CMK (cell line): ENCODE data around the gene CFAP157.
"Not testable (repeated sequence)": the region's sequence is repeated elsewhere in the genome, so short reads cannot be mapped to it uniquely, and the experiment has no call there.

ENCODE experiments used
- DNase-seq: peaks from one replicate; pipeline ENCODE4 v3.0.0-alpha.2; 2010; ENCODE audit warnings: low read depth

CFAP157 gene

DNA sequence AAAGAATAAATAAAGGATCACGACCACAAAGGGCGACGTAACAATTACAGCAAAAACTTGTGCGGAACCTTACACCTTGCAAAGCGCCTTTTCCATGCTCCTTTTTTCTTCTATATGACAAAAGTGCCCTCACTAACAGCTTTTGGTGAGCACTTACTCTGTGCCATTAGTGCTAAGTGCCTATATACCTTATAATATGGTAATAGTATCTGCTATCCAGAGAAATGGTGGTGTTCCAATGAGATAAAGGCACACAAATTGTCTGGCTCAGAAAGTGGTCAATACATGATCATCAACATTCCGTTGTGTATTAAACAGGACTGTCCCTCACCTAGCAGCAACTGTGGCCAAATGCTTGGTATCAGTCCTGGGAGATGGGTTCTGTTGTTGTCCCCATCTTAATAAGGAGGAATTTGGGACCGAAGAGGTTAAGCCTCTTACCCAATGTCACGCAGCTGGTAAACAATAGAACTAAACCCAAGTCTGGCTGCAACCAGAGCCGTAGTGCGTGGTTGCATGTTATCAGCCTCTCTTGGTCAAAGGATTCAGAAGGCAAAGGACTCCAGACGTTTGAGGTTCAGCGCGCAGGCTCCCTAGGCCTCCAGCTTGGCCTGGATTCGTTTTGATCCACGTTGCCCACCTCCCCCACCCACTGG, 28.9 kb downstream of the CFAP157 start:
- DNase-seq, result no peak

DNA sequence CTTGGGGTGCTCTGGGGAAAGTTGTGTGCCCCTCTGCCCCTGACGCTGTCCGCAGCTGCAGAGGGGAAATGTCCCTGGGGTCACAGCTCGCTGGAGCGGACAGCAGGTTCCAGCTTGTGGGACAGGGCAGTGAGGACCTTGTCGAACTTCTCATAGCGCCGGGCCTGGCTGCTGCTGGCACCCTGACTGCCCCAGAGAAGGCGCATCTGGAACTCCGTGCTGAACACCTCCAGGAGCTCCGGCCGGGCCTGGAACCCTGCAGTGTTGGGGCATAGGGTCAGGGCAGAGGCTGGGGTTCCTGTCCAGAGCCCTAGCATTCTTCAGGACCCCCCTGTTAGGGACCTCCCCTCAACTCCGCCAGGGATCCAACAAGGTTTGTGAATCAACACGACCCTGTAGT, 31.9 kb downstream of the CFAP157 start:
- no peak for DNase-seq

DNA sequence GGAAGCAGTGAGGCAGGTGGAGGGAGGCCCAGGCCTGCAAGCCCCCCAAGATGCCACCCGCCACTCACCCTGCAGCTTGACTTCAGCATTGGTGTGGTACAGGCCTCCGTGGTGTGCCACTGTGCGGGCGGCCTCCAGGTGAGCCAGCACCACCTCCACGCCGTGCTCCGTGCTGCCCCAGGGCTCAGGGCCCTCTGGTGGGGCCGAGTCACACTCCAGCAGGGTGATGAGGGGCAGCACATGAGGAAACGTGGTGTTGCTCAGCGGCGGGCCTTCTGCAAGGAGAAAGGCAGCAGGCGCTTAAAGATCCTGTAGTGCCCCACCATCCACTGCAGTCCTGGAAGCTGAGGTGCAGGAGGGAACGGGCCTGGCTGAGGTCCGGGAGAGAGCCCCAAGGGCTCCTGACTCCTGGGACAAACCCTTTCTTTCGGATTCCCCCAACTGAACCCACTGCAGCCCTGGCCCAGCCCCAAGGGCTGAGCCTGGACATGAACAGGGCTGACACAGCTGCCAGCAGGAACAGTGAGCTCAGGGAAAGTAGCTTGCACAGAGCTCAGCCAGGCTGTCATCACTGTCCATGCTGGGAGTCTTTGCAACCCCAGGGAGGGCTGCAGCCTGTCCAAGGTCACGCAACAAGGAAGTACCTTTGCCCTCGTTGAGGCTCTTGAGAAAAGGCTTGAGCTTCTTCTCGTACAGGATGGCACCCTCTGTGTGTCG, 33.0 kb downstream of the CFAP157 start:
- no peak for DNase-seq

DNA sequence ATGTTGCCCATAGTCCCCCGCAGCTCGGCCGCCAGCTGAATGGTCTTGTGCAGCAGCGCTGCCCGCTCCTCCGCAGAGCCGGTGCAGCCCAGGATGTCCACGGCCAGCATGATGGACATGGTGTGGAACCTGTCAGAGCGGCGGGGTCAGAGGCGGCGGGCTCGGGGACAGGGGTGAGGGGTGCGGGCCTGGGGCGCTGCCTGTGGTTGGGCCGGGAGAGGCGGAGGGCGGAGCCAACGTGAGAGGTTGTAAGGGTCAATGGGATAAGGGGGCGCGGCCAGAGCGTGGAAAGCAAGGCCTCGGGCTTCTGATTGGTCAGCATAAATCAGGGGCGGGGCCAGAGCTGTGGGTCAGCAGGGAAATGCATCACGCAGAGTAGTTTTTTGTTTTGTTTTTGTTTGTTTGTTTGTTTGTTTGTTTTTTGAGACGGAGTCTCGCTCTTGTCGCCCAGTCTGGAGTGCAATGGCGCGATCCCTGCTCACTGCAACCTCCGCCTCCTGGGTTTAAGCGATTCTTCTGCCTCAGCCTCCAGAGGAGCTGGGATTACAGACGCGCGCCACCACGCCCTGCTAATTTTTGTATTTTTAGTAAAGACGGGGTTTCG, 35.1 kb downstream of the CFAP157 start:
- DNase-seq, result no peak

DNA sequence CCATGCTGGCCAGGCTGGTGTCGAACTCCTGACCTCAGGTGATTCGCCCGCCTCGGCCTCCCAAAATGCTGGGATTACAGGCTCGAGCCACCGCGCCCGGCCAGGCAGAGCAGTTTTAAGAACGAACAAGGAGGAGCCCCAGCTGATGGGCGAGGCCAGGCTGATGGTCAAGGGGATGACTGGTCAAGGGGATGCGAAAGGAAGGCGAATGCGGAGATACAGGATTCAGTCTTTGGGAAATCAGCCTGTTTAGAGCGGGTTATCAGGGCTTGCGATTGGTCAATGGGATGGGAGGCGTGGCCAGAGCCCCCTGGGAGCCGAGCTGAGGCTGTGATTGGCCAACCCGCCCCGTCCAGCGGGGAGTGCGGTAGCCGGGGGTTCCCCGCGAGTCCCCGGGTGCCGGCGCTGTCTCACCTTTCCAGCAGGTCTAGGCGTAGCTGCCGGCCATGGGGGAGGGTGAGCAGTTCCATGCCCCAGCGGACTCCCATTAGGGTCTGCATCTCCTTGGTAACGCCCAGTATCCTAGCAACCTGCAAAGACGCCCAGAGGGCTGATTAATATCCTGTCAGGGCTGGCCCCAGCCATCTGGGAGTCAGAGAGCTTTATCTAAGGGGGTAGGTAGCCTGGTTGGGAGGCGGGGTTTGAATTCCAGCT, 35.8 kb downstream of the CFAP157 start:
- DNase-seq, result no peak

DNA sequence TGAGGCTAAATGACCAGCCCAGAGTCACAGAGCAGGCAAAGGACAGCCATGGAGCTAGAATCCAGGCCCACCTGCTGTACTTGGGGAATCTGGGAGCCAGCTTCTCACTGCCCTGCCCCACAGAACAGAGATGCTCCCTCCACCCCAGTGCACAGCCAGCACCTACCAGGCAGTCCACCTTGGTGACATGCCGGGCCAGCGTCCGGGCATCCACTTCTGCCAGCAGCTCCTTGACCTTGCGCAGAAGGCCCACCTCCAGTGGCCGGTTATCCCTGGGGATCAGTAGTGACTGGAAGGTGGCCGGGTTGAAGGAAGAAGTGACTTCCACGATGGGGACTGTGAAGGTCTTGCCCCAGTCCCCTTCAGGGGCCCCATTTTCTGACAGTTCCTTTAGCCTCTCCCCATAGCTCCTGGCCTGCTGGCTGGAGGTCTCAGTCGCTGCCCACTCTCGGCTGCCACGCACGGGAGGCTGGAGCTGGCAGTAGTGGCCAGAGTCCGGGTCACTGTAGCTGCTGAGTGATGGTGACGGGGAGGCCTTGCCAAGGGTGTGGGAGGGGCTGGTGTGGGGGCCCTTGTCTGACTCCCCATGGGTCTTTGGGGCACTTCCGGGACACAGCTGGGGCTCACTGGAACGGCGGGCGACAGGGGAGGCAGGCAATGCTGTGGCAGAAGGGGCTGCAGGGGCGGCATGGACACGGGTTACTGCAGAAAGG, 37.8 kb downstream of the CFAP157 start:
- DNase-seq, result no peak

DNA sequence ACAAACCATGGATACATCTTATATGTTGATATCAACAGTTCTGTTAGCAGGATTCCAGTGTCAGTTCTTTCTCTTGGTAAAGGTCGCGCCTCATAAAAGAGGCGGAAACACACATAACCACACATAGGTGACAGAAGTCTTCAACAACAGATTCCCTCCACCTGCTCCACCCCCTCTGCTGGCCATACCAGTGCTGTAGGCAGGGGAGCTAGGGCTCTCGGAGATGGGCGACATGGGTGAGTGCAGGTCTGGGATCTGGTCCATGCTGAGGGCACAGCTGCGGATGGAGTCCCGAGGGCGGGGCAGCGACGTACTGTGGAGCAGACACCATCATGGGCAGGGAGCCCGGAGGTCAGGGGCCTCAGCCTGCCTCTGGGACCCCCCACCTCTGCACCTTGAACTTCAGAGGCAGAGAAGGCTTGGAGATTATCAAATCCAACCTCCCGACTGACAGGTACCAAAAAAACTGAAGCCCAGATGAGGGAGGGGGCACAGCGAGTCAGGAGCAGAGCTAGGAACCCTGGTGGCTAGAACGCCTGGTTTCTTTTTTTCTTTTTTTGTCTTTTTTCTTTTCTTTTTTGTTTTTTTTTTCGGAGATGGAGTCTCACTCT, 40.3 kb downstream of the CFAP157 start:
- no peak for DNase-seq

DNA sequence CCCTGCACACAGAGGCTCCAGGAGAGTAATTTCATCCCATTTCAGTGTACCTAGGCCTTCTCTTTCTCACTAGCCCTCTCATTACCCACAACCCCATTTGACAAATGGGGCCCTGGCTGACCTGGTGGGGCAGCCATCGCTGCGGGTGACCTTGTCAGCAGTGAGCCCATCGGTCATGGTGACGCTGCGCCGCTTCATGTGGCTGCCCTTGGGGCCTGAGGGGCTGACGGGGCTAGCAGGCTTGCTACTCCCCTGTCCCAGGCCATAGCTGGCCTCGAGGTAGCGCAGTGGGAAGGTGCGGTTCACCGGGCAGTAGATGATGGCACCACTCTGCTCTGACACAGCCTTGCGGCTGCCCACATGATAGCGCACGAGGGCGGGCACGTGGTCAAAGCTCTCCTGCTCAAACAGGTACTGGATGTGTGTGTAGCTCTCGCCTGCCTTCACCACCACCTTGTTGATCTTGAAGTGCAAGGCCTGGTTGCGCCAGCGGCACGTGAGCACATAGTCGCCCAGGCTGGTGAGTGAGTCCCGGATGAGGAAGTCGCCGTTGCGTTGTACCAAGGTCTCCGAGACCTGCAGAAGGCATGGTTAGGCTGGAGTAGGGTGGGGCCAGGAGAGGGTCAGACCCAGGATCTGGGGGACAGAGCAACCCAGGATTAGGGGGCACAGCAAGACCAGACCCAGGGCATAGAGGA, 42.5 kb downstream of the CFAP157 start:
- no peak for DNase-seq

DNA sequence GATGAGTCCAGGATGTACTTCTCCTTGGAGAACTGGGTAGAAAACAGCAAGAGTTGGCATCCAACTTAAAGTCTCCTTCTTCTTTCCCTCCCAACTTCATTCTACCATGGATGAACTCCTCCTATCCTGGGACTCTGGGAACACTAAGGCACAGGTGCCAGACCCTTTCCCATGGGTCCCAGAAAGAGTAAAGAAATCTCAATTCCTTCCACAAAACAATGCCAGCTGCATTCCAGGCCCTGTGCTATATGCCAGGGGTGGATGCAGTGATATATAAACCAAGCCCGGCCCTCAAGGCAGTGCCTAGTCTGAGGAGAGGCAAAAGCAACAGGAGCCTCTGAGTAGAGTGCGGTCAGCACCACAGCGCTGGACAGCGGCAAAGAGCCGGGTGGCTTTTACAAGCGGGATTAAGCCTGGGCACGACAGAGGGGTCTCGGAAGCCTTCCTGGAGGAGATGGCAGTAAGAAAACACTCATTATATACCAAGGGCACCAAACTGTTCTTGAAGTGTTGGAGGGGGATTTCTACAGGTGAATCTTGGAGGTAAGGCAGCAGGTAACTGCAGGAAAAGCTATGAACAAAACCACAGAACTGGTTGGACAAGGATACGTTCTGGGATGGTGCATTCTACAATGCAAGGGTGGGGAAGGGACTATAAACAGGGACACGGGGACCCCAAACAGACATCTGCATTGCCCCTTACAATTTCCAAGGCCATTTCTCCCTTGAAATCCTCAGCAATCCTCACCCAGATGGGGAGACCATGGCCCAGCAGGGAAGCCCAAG, 44.7 kb downstream of the CFAP157 start:
- no peak for DNase-seq

DNA sequence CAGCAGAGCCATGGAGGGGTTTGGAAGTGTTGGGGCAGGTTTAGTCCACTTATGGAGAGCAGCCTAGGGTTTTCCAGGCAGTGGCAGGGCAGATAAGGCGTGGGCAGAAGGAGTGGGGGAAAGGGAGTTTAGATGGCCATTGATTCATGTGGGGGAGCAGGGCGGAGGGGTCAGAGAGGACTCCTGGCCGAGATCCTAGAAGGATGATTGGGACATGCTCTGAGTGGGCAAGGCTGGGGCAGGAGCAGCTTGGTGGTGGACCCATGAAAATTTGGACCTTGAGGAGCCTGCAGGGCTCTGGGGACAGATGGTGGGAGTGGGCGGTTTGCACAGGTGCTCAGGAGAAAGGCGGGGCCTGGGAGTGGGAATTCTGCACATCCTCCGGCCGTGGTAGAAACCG, 46.4 kb downstream of the CFAP157 start:
- no peak for DNase-seq

DNA sequence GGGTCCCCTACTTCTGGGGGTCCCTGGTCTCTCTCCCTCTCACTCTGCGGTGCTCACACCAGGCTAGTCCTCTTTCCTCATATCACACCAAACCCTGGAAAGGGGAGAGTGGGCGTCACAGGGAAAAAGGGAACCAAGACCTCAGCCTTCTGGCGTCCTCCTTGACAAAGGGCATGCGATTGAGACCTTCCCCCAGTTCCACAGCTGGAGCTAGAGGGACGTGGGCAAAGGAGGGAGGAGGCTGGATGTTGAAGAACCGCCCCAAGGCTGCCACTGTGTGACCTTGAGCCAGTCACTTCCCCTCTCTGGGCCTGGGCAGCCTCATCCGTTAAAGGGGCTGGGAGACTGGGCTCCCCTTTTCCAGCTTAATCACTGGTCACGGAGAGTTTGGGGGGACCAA, 46.8 kb downstream of the CFAP157 start:
- no peak for DNase-seq

DNA sequence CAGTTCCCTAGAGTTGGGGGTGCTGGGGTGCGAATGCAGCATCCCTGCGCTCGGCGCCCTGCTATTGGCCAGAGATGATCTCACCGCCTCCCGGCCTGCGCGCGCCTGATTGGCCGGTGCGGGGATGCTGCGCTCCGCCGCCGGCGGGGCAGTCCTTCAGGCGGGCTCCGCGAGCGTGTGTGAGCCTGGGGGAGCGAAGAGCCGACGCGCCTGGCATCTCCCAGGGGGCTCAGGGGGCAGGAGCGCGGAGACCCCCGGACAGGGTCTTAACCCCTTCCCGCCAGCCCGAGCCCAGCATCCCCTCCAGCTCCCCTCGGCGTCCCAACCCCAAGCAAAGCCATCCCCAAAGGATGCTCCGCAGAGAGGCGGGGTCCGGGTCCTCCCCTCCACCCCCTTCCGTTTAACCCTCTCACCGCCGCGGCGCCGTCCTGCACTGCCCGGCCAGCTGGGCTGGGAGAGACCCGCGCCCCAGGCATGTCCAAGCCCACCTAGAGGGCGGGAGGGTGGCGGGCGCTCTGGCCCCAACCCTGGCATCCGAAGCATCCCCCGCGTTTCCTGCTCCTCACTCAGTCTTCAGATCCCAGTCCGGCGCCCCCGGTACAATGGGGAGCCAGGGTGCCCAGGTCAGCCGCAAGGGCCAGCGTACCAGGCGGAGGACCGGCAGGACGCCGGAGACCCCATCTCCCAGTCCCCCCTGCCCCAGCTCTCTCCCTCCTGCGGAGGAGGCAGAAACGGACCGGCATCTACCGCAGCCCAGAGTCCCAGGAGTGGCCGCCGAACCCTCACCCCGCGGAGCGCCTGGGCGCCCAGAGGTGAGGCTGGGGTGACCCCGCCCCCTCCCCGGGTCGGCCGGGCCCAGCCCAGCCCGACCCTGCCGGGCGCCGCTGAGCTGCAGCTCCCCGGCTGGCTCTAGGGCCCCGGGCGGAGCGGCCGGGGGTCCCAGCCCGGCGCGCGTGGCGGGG, 47.6 kb downstream of the CFAP157 start:
- DNase-seq, result no peak

DNA sequence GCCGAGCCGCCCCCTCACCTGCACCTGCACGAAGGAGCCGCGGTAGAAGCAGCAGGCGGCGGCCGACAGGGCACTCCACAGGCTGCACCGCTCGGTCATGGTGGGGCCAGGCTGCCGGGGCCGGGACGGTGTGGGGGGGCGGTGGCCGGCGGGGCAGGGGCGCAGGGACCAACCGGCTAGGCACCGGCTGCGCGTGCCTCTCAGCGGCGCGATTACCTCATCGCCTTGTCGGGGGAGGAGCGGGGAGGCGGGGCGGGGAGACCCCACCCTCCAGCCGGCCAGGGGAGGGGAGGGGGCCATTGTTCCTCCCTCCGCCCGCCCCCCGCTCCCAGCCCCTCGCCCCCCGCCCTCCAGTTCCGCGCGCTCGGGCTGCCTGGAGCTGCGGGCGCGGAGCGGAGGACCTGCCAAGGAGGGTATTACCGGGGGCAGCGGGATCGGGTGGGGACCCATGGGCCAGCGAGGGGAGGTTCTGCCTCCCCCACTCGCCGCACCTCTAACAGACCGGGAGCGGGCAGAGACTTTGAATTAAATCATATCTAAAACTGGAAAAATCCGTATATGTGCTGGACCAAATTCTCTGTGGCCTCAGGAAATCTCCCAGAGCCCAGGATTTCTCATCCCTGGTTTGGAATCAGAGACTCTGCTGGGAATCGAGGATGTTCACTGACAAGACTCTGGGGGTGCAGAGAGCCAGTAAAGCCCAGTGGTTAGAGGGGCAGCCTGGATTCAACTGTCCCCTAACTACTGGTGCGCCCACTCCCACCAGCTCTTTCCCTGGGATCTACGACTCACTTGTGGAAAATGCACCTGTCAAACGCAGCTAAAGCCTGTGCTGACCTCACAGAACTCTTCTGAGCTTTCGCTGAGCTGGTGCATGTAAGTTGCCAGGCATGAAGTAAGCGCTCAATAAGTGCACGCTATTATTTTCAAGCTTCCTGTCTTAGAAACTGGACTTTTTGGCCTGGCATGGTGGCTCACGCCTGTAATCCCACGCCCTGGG, 48.6 kb downstream of the CFAP157 start:
- DNase-seq, result no peak

DNA sequence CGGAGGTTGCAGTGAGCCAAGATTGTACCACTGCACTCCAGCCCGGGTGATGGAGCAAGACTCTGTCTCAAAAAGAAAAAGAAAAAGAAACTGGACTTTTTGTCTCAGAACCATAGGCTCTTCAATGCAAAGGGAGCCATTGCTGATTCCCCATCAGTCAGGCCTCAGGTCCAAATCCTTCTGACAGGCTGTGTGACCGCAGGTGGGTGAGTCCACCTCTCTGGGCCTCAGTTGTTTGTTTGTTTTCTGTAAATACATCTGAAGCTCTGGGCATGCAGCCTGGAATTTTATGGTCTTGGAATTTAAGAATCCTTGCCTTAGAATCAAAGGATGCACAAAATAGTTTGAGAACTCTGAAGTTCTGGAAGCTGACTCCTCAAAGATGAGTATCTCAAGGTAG, 49.4 kb downstream of the CFAP157 start:
- no peak for DNase-seq

DNA sequence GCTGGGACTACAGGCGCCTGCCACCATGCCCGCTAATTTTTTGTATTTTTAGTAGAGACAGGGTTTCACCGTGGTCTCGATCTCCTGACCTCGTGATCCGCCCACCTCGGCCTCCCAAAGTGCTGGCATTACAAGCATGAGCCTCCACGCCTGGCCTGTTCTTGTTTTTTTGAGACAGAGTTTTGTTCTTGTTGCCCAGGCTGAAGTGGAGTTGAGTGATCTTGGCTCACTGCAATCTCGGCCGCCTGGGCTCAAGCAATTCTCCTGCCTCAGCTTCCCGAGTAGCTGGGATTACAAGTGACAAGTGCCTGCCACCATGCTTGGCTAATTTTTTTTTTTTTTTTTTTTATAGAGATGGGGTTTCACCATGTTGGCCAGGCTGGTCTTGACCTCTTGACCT, 50.0 kb downstream of the CFAP157 start:
- not testable (repeated sequence) for DNase-seq

DNA sequence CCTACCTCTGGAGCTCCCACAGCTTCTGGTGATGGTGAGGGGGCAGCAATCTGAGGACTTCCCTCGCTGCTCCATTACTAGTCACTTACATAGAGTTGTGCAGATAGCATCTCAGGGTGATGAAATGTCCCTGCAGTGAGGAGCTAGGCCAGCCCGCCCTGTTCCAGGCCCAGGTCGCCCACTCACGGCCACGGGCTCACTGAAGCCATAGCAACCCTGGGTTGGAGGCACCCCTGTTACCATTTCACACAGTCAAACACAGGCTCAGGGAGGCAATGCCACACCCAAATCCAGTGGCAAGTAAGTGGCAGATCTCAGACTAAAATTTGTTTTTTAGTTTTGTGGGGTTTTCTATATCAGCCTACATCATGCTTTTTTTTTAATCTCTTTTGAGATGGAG, 52.1 kb downstream of the CFAP157 start:
- no peak for DNase-seq

DNA sequence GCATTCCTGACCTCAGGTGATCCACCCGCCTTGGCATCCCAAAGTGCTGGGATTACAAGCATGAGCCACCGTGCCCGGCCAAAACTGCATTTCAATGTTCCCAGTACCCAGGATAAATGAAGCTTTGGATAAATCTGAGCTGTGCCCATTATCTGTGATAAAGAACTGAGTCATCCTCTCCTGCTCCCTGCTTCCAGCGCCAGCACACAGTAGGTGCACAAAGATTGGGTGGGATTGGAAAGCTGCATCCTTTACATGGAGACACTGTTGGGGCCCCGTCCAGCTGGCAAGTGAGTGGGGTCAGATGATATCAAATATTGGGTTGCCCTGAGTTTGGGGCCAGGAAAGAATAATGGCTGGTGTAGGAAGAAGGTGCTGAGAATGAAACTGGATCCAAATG, 54.3 kb downstream of the CFAP157 start:
- DNase-seq, result no peak

DNA sequence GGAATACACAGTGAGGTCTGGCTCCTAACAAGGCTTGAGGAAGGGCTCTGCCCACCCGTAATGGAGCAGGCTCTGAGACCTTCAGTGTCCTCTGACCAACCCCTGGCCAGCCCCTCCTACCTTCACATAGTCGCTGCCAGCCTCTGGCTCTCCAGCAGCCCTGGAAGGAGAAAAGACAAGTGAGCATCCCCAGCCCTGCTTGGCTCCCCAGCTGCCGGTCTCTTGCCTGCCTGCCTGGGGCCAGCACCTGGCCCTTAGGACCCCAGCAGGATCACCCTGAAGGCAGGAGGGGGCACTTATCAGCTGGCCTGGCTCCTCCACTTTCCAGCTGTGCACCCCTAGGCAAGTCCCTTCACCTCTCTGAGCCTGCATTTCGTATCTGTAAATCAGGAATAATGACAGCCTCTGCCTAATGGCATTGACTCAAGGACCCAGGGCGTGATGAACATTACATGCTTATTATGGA, 54.7 kb downstream of the CFAP157 start:
- no peak for DNase-seq
